ENCODE data around the gene ELP1.
"Not testable (repeated sequence)": the region's sequence is repeated elsewhere in the genome, so short reads cannot be mapped to it uniquely, and the experiment has no call there.

ELP1 gene

GRCh38 chr9:108850293-108850897 lies 83.5 kb downstream of the ELP1 start:
- no peaks in the 10 kb centered on the region for H3K9me3 ChIP-seq (ENCODE audit: low read length)
- no peaks in the 10 kb centered on the region for H3K36me3 ChIP-seq (ENCODE audit: insufficient read depth, low read length)
- H3F3A ChIP-seq (ENCODE audit: insufficient read depth, low read length), result no peaks in the 10 kb centered on the region
- no peak for TF ChIP-seq EZH2 (IDR thresholded peaks at IDR 0.05; ENCODE audit: borderline replicate concordance, low read length)
- TF ChIP-seq, protein P1, sequence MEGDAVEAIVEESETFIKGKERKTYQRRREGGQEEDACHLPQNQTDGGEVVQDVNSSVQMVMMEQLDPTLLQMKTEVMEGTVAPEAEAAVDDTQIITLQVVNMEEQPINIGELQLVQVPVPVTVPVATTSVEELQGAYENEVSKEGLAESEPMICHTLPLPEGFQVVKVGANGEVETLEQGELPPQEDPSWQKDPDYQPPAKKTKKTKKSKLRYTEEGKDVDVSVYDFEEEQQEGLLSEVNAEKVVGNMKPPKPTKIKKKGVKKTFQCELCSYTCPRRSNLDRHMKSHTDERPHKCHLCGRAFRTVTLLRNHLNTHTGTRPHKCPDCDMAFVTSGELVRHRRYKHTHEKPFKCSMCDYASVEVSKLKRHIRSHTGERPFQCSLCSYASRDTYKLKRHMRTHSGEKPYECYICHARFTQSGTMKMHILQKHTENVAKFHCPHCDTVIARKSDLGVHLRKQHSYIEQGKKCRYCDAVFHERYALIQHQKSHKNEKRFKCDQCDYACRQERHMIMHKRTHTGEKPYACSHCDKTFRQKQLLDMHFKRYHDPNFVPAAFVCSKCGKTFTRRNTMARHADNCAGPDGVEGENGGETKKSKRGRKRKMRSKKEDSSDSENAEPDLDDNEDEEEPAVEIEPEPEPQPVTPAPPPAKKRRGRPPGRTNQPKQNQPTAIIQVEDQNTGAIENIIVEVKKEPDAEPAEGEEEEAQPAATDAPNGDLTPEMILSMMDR (IDR thresholded peaks at IDR 0.05; ENCODE audit: low read length), result peak; percentile 32; the same call in 1 of the 2 replicates
- no peaks in the 10 kb centered on the region for H3K27me3 ChIP-seq (ENCODE audit: insufficient read depth, low read length)
- H3K27ac ChIP-seq (ENCODE audit: low read depth, low read length, poor library complexity, severe bottlenecking), result no peak overlapping the region
- H3K9me2 ChIP-seq (ENCODE audit: low read depth, low read length), result no peaks in the 10 kb centered on the region
- H3K4me1 ChIP-seq (ENCODE audit: insufficient read depth, low read length, severe bottlenecking), result no peaks in the 10 kb centered on the region
- H3K4me2 ChIP-seq (ENCODE audit: low read length), result no peak overlapping the region
- no peak overlapping the region for H3K9ac ChIP-seq (ENCODE audit: low read length)
- H2AFZ ChIP-seq (ENCODE audit: low read length), result no peak overlapping the region
- no peaks in the 10 kb centered on the region for H3K79me2 ChIP-seq (ENCODE audit: insufficient read depth, low read length)
- no peaks in the 10 kb centered on the region for H4K20me1 ChIP-seq (ENCODE audit: insufficient read depth, low read length)
- H3K4me3 ChIP-seq (ENCODE audit: low read depth, low read length, poor library complexity, severe bottlenecking), result no peak overlapping the region

DNA sequence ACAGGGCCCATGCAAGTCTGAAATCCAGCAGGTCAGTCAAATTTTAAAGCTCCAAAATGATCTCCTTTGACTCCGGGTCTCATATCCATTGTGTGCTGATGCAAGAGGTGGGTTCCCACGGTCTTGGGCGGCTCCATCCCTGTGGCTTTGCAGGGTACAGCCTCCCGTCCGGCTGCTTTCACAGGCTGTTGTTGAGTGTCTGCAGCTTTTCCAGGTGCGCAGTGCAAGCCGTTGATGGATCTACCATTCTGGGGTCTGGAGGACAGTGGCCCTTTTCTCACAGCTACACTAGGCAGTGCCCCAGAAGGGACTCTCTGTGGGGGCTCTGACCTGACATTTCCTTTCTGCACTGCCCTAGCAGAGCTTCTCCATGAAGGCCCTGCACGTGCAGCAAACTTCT lies 85.6 kb downstream of the ELP1 start:
- not testable (repeated sequence) for H3K4me1 ChIP-seq (ENCODE audit: insufficient read depth, low read length, severe bottlenecking); H3F3A ChIP-seq (ENCODE audit: insufficient read depth, low read length); H3K36me3 ChIP-seq (ENCODE audit: insufficient read depth, low read length); H4K20me1 ChIP-seq (ENCODE audit: insufficient read depth, low read length); H3K27ac ChIP-seq (ENCODE audit: low read depth, low read length, poor library complexity, severe bottlenecking); H3K27me3 ChIP-seq (ENCODE audit: insufficient read depth, low read length); H2AFZ ChIP-seq (ENCODE audit: low read length); H3K4me3 ChIP-seq (ENCODE audit: low read depth, low read length, poor library complexity, severe bottlenecking); H3K9me2 ChIP-seq (ENCODE audit: low read depth, low read length); H3K79me2 ChIP-seq (ENCODE audit: insufficient read depth, low read length); H3K9me3 ChIP-seq (ENCODE audit: low read length); H3K4me2 ChIP-seq (ENCODE audit: low read length); H3K9ac ChIP-seq (ENCODE audit: low read length)

DNA sequence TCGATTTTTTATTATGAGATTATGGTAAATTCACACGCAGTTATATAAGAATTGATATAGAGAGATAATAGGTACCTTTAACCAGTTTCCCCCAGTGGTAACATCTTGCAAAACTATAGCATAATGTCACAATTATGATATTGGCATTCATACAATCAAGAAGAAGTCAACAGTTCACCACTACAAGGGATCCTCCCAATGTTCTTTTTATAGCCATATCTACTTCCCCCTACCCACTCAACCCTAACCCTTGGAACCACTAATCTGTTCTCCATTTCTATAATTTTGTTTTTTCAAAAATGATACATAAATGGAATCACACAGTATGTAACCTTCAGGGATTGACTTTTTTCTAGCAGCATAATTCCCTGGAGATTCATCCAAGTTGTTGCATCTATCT lies 88.0 kb downstream of the ELP1 start:
- Histone ChIP-seq H3K9me2 (ENCODE audit: low read depth, low read length) (no peaks in the 10 kb centered on the region), H3K4me1 (ENCODE audit: insufficient read depth, low read length, severe bottlenecking) (no peaks in the 10 kb centered on the region), H3K36me3 (ENCODE audit: insufficient read depth, low read length) (no peaks in the 10 kb centered on the region), H4K20me1 (ENCODE audit: insufficient read depth, low read length) (no peaks in the 10 kb centered on the region), H3K9ac (ENCODE audit: low read length) (no peak overlapping the region), H3F3A (ENCODE audit: insufficient read depth, low read length) (no peaks in the 10 kb centered on the region), H3K4me2 (ENCODE audit: low read length) (no peak overlapping the region), H3K27me3 (ENCODE audit: insufficient read depth, low read length) (no peaks in the 10 kb centered on the region), H3K27ac (ENCODE audit: low read depth, low read length, poor library complexity, severe bottlenecking) (no peak overlapping the region), H3K4me3 (ENCODE audit: low read depth, low read length, poor library complexity, severe bottlenecking) (no peak overlapping the region), H2AFZ (ENCODE audit: low read length) (no peak overlapping the region), H3K79me2 (ENCODE audit: insufficient read depth, low read length) (no peaks in the 10 kb centered on the region), H3K9me3 (ENCODE audit: low read length) (no peaks in the 10 kb centered on the region)
- TF ChIP-seq EZH2 (IDR thresholded peaks at IDR 0.05; ENCODE audit: borderline replicate concordance, low read length), result no peak
- TF ChIP-seq, protein P1 (IDR thresholded peaks at IDR 0.05; ENCODE audit: low read length), result no peak

- H3K9me3 ChIP-seq (ENCODE audit: low read length), result no peaks in the 10 kb centered on the region
- no peak overlapping the region for H3K4me2 ChIP-seq (ENCODE audit: low read length)
- no peaks in the 10 kb centered on the region for H3F3A ChIP-seq (ENCODE audit: insufficient read depth, low read length)
- H3K4me3 ChIP-seq (ENCODE audit: low read depth, low read length, poor library complexity, severe bottlenecking), result no peak overlapping the region
- no peaks in the 10 kb centered on the region for H3K9me2 ChIP-seq (ENCODE audit: low read depth, low read length)
- no peaks in the 10 kb centered on the region for H3K4me1 ChIP-seq (ENCODE audit: insufficient read depth, low read length, severe bottlenecking)
- no peaks in the 10 kb centered on the region for H3K36me3 ChIP-seq (ENCODE audit: insufficient read depth, low read length)
- H3K79me2 ChIP-seq (ENCODE audit: insufficient read depth, low read length), result no peaks in the 10 kb centered on the region
- H3K27ac ChIP-seq (ENCODE audit: low read depth, low read length, poor library complexity, severe bottlenecking), result no peak overlapping the region
- H2AFZ ChIP-seq (ENCODE audit: low read length), result no peak overlapping the region
- TF ChIP-seq EZH2 (IDR thresholded peaks at IDR 0.05; ENCODE audit: borderline replicate concordance, low read length), result no peak
- TF ChIP-seq, protein P1 (IDR thresholded peaks at IDR 0.05; ENCODE audit: low read length), result no peak
- H4K20me1 ChIP-seq (ENCODE audit: insufficient read depth, low read length), result no peaks in the 10 kb centered on the region
- no peak overlapping the region for H3K9ac ChIP-seq (ENCODE audit: low read length)
- no peaks in the 10 kb centered on the region for H3K27me3 ChIP-seq (ENCODE audit: insufficient read depth, low read length)
These were observed 88.4 kb downstream of the ELP1 start for GRCh38 chr9:108845507-108845906.
